Fibroblast of pulmonary artery (primary cell): ENCODE measurements around the gene SLC25A48.

ENCODE experiments used
- DNase-seq: peaks from one replicate; pipeline ENCODE4 v3.0.0-alpha.2; 2010; ENCODE audit warnings: low read depth
- H3K4me3 ChIP-seq: replicated peaks from 2 replicates; pipeline ENCODE4 v1.5.1; 2011; ENCODE audit warnings: low read depth, mild to moderate bottlenecking, control low read depth, low read length, moderate library complexity
- CTCF ChIP-seq: IDR thresholded peaks from 2 replicates; pipeline ENCODE4 v1.5.1; 2011; ENCODE audit warnings: mild to moderate bottlenecking, control low read depth, low read length, inconsistent platforms; ENCODE audit errors: missing control alignments

The SLC25A48 gene

DNA sequence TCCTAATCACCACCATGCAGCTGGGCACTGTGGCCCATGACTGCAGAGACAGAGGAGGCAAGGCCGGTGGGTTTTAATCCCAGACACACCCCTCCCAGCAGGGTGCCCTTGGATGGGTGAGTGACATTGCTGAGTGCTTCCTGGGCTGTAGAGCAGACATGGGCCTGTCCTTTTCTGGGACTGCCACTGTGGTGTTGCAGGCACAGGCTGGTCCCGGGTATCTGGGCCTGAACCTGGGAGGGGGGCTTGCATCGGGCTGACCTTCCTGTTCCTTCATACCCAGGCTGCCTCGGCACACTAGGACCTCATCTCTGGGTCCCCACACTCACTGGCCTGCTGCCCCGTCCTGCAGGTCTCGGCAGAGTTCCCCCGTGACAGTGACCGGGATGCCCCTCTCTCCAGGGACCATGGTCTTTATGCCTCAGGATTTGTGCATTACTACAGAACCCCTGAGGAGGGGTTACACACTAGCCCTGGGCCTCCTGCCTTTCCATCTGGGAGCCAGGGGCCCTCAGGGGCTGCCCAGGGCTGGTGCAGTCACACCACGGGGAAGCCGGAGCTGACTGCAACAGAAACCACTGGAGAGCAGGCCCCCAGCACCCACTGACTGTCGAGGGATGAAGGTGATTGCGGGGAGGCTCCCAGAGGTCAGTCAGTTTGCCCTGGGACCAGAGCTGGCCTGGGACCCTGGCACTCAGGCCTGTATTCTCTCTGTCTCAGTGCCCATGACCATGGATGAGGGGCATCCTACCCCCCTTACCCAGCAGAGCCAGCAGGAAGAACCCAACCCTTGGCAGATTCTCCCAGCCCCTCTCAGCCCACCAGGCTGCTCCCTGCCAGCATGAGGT is 8.9 kb upstream of the SLC25A48 start:
- H3K4me3 ChIP-seq, result no peak overlapping the region
- no peak for DNase-seq
- no peak for TF ChIP-seq CTCF

DNA sequence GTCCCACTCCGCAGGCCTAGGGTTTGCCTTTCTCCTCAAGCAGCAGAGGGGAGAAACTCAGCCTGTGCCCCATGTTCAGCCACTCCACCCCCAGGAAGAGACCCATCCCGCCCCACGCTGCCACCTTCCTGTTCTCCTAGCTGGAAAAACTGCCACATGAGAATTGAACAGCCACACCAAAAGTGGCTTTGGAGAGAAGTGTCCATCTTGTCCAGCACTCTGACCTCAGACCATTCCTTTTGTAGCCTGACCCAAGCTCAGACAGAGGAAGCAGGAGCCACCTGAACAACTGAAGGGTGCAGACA is 8.3 kb upstream of the SLC25A48 start:
- no peak for DNase-seq
- no peak overlapping the region for H3K4me3 ChIP-seq
- TF ChIP-seq CTCF, result no peak

GRCh38 chr5:135826994-135827671 is 7.3 kb upstream of the SLC25A48 start:
- DNase-seq, result no peak
- no peak for TF ChIP-seq CTCF
- H3K4me3 ChIP-seq, result no peak overlapping the region

DNA sequence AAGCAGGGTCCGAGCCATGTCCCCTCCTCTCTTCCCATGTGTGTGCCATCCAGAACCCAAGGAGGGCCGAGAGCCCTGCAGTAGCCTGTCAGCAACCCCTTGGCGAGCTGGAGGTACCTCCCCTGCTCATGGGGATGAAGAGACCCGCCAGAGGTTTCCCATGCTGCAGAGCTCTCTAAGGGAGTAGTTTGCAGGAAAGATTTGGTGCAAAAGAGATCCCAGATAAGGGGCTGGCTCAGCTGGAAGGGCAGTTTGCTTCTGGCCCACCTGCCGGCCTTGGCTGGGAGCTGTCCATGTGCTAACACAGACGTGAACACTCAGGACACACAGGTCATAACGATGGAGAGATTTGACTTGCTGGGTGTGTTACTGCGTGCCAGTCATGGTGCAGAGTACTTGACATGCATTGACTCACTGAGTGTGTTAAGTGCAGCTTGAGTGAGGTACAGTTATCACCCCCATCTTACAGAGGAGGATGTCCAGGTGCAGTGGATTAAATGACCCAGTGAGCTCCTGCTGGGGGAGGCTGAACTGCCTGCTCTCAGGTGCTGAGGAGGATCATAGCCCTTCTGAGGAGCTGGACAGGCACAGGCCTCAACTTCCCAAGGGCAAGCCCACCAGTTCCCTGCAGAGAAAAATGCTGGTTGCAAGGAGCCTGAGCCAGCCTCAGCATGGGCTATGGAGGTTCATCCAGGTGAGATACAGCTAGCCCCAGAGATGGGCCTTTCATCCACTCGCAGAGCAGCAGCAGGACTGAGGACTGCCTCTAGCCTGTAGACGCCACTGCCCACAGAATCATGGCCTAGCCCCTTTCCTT is 6.3 kb upstream of the SLC25A48 start:
- no peak for DNase-seq
- no peak overlapping the region for H3K4me3 ChIP-seq
- no peak for TF ChIP-seq CTCF

DNA sequence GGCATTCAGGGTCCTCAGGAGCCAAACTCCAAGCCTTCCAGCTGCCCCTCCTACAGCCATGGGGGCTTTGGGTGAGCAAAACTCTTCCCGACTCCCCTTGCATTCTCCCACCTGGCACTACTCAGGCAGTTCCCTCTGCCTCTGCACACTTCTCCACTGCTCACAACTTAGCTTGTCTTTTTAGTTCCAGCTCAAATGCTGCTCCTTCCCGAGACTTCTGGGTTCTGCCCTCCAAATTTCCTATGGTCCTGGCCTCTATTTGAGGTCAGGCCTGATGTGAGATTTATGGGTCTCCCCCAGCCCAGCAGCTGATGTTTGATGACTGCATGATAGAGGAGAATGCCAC is 5.7 kb upstream of the SLC25A48 start:
- no peak for DNase-seq
- no peak overlapping the region for H3K4me3 ChIP-seq
- TF ChIP-seq CTCF, result no peak

DNA sequence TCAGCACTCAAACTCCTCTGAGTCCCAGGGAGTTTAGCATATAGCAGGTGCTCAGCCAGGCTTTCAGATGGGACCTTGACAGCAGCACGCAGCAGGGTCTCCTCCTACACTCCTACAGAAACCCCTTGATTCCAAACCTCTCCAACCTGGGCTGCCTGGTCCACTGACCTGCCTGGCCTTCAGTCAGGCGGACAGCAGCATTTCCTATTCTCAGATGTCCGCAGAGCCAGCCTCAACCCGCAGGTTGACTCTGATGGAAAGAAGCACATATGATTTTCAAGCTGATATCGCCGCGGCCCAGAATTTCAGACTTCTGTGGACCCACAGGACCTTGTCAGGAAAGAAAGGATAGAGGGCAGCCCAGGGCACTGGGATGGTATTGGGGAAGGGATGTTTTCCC is 5.3 kb upstream of the SLC25A48 start:
- TF ChIP-seq CTCF, result no peak
- no peak for DNase-seq
- no peak overlapping the region for H3K4me3 ChIP-seq
